ENCODE measurements around the gene DENND6B.

DNA sequence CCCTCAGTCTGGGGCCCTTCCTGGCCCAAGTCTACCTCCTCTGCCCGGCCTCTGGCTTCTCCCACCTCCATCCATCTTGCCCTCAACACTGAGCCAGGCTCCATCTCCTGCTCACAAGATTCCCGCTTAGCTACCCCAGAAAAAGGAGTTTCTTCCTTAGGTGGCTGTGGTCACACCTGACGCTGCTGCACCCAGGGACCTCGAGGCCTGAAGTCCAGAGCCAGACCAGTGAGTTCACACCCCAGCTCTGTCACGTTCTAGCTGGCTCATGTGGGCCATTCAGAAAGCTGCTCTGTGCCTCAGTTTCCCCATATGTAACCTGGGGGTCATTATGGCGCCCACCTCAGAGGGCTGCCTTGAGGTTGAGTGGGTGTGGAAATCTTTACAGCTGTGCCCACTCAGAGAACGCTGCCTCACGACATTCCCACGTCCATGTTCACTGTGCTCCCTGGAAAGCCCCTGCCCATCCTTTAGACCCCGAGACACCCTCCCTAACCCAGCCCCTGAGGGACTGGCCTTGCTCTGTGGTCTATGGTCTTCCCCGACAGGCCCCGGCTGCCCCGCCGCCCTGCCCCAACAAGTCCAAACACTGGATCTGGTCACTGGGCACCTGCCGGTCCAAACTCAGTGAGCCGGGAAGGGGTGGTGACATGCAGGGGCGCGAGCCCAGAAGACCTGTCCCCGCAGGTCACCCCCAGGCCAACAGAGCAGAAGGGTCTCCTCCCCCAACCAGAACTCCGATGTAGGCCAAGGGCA lies 29.1 kb downstream of the DENND6B start:
- TF ChIP-seq, protein P1, sequence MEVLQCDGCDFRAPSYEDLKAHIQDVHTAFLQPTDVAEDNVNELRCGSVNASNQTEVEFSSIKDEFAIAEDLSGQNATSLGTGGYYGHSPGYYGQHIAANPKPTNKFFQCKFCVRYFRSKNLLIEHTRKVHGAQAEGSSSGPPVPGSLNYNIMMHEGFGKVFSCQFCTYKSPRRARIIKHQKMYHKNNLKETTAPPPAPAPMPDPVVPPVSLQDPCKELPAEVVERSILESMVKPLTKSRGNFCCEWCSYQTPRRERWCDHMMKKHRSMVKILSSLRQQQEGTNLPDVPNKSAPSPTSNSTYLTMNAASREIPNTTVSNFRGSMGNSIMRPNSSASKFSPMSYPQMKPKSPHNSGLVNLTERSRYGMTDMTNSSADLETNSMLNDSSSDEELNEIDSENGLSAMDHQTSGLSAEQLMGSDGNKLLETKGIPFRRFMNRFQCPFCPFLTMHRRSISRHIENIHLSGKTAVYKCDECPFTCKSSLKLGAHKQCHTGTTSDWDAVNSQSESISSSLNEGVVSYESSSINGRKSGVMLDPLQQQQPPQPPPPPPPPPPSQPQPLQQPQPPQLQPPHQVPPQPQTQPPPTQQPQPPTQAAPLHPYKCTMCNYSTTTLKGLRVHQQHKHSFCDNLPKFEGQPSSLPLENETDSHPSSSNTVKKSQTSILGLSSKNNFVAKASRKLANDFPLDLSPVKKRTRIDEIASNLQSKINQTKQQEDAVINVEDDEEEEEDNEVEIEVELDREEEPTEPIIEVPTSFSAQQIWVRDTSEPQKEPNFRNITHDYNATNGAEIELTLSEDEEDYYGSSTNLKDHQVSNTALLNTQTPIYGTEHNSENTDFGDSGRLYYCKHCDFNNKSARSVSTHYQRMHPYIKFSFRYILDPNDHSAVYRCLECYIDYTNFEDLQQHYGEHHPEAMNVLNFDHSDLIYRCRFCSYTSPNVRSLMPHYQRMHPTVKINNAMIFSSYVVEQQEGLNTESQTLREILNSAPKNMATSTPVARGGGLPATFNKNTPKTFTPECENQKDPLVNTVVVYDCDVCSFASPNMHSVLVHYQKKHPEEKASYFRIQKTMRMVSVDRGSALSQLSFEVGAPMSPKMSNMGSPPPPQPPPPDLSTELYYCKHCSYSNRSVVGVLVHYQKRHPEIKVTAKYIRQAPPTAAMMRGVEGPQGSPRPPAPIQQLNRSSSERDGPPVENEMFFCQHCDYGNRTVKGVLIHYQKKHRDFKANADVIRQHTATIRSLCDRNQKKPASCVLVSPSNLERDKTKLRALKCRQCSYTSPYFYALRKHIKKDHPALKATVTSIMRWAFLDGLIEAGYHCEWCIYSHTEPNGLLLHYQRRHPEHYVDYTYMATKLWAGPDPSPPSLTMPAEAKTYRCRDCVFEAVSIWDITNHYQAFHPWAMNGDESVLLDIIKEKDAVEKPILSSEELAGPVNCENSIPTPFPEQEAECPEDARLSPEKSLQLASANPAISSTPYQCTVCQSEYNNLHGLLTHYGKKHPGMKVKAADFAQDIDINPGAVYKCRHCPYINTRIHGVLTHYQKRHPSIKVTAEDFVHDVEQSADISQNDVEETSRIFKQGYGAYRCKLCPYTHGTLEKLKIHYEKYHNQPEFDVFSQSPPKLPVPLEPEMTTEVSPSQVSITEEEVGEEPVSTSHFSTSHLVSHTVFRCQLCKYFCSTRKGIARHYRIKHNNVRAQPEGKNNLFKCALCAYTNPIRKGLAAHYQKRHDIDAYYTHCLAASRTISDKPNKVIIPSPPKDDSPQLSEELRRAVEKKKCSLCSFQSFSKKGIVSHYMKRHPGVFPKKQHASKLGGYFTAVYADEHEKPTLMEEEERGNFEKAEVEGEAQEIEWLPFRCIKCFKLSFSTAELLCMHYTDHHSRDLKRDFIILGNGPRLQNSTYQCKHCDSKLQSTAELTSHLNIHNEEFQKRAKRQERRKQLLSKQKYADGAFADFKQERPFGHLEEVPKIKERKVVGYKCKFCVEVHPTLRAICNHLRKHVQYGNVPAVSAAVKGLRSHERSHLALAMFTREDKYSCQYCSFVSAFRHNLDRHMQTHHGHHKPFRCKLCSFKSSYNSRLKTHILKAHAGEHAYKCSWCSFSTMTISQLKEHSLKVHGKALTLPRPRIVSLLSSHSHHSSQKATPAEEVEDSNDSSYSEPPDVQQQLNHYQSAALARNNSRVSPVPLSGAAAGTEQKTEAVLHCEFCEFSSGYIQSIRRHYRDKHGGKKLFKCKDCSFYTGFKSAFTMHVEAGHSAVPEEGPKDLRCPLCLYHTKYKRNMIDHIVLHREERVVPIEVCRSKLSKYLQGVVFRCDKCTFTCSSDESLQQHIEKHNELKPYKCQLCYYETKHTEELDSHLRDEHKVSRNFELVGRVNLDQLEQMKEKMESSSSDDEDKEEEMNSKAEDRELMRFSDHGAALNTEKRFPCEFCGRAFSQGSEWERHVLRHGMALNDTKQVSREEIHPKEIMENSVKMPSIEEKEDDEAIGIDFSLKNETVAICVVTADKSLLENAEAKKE (CRISPR knock-in tag; IDR thresholded peaks at IDR 0.05): no peak
- TF ChIP-seq, protein P2, sequence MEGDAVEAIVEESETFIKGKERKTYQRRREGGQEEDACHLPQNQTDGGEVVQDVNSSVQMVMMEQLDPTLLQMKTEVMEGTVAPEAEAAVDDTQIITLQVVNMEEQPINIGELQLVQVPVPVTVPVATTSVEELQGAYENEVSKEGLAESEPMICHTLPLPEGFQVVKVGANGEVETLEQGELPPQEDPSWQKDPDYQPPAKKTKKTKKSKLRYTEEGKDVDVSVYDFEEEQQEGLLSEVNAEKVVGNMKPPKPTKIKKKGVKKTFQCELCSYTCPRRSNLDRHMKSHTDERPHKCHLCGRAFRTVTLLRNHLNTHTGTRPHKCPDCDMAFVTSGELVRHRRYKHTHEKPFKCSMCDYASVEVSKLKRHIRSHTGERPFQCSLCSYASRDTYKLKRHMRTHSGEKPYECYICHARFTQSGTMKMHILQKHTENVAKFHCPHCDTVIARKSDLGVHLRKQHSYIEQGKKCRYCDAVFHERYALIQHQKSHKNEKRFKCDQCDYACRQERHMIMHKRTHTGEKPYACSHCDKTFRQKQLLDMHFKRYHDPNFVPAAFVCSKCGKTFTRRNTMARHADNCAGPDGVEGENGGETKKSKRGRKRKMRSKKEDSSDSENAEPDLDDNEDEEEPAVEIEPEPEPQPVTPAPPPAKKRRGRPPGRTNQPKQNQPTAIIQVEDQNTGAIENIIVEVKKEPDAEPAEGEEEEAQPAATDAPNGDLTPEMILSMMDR (conservative IDR thresholded peaks at IDR 0.05; ENCODE audit: low read depth in 2 of 2): no peak
- no peak for TF ChIP-seq EZH2 (IDR thresholded peaks at IDR 0.05; ENCODE audit: low read depth, unreplicated experiment)
- no peak for TF ChIP-seq POLR2AphosphoS5 (IDR thresholded peaks at IDR 0.05; ENCODE audit: low read depth)
- TF ChIP-seq, protein P3, sequence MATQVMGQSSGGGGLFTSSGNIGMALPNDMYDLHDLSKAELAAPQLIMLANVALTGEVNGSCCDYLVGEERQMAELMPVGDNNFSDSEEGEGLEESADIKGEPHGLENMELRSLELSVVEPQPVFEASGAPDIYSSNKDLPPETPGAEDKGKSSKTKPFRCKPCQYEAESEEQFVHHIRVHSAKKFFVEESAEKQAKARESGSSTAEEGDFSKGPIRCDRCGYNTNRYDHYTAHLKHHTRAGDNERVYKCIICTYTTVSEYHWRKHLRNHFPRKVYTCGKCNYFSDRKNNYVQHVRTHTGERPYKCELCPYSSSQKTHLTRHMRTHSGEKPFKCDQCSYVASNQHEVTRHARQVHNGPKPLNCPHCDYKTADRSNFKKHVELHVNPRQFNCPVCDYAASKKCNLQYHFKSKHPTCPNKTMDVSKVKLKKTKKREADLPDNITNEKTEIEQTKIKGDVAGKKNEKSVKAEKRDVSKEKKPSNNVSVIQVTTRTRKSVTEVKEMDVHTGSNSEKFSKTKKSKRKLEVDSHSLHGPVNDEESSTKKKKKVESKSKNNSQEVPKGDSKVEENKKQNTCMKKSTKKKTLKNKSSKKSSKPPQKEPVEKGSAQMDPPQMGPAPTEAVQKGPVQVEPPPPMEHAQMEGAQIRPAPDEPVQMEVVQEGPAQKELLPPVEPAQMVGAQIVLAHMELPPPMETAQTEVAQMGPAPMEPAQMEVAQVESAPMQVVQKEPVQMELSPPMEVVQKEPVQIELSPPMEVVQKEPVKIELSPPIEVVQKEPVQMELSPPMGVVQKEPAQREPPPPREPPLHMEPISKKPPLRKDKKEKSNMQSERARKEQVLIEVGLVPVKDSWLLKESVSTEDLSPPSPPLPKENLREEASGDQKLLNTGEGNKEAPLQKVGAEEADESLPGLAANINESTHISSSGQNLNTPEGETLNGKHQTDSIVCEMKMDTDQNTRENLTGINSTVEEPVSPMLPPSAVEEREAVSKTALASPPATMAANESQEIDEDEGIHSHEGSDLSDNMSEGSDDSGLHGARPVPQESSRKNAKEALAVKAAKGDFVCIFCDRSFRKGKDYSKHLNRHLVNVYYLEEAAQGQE (IDR thresholded peaks at IDR 0.05; ENCODE audit: unreplicated experiment): no peak

Data from GM23338 (cell line).